ENCODE data around the gene MRPS18A.

DNA sequence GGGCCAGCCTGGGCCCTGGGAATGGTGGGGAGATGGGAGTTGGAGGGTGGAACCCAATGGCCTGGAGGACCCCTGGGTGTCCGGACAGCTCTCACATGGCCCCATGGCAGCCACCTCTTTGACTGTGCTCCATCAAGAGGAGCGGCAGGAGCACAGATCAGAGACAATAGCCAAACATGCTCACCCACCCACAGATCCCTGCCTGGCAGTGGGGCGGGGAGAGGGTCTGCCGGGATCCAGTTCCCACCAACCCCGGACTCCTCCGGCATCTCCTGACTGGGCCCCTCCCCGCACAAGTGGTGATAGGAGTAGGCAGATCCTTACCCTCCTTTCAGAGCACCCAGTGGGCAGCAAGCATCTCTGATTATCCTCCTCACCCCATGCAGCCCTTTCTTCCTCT is 31.9 kb upstream of the MRPS18A start:
- TF ChIP-seq SP1 (IDR thresholded peaks at IDR 0.05): no peak
- no peak for TF ChIP-seq ARNT (IDR thresholded peaks at IDR 0.05)

All from HEK293T (cell line).